Activated gamma-delta T cell (primary cell): ENCODE data around the gene BMPR1A.
"Not testable (repeated sequence)": the region's sequence is repeated elsewhere in the genome, so short reads cannot be mapped to it uniquely, and the experiment has no call there.

Experiments used
- DNase-seq: peaks from one replicate; lab custom pipeline; 2025; lab: John Stamatoyannopoulos, UW

The BMPR1A gene

DNA sequence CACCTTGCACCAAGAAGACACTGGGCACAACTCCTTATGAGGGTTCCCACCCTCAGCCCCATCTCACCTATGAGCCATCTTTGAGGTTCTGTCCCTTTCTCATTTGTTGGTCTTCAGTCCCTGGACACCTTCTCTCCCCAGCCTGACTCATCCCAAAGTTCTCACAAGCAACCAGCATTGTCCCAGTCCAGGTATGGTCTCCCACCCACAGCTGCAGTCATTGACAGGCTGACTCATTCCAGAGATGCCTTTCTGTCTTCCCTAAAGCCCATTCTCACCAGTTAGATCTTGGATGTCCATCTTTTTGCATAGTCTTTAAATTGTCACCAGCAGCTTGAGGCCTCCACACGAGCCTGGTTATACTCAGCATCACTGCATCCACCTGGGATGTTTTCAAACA lies 26.7 kb upstream of the BMPR1A start:
- DNase-seq = no peak

- no peak for DNase-seq
Measured at GRCh38 chr10:86730227-86730626, 26.2 kb upstream of the BMPR1A start.

DNA sequence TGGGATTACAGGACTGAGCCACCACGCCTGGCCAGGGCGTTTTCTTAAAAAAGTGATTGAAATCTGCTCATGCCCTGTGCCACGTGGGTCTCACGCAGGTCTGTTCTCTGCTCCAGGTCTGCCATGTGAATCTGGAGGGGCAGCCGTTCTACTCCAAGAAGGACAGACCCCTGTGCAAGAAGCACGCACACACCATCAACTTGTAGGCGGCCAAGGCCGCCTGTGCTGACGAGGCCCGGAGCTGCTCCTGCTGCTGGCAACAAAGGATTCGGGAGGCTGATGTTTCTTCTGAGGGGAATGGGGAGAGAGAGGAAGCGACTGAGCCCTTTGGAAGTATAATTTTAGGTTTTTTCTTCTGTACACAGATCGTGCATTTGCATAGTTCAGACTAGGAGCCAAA lies 23.6 kb upstream of the BMPR1A start:
- DNase-seq = no peak

DNA sequence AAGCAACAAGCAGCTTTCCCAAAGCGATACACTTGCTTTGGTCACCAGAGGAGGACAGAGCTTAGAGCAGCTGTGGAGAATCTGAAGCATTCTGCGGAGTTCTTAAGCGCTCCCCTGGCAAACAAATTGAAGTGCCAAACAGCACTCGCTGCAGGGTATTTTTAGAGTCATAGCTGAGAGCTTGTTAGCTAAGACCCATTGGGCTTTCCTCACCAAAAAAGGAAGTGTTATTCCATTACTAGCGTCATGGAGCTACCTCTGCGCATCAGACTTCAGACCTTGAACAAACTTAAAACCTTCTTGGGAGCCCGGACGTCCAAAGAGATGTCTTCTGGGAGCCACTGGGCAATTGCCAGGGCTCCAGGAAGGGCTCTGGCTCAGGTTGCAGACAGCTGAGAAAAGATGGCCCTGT lies 23.2 kb upstream of the BMPR1A start:
- no peak for DNase-seq

GRCh38 chr10:86734207-86734988 lies 22.0 kb upstream of the BMPR1A start:
- no peak for DNase-seq

DNA sequence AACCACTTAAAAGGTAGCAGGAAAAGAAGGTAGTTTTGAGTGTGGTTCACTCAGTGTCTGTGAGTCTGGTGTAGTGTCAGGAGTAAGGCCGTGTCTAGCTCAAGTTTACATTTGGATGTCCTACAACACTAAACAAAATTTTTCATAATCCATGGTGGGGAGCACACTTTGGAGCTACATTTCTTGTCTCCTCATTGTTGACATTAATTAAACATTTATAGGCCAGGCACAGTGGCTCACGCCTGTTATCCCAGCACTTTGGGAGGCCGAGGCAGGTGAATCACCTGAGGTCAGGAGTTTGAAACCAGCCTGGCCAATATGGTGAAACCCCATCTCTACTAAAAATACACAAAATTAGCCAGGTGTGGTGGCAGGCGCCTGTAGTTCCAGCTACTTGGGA lies 21.1 kb upstream of the BMPR1A start:
- not testable (repeated sequence) for DNase-seq

DNA sequence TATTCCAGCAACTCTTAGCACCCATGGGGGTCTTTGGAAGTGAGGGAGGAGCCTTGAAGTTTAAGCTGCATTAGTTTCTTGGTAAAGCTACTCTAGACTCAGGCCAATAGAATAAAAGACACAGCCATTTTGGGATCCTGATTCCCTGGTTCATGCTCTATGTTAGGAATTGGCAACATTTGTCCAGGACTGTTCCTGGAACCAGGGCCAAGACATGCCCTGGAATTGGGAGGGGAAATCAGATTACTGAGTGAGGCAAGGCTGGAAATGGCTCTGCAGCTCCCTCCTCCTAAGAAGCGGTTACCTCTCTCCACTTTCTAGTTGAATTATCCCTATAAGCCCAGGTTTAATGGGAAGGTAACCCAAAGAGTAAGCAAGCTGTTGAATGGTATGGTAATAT lies 14.2 kb upstream of the BMPR1A start:
- DNase-seq = no peak

DNA sequence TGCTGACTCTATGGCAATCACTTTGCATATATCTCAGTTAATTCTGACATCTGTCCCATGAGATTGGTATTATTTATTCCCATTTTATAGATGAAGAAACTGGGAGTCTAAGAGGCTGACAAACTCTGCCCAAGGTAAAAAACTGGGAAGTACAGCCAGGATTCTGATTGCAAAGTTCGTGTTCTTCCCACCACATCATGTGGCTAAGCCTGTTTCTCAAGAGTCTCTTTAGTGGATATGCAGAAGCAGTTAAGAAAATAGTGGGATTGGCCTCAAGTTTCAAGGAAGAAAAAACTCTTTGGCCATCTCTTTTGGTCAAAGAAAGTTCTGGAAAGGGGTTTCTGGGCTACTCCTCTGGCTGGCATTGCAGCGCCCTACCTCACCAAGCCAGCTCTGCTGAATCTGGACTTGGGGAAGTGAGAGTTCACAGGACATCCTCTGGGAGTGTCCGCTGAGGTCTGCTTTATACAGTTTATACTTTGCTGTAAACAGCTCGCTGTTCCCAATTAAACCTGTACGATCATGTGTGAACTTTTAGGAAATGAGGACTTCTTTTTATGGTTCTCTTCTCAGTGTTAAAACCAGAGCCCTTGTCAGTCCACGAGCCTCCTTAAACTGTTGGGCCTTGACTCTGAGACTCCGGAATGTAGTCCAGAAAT lies 12.2 kb upstream of the BMPR1A start:
- DNase-seq = no peak

DNA sequence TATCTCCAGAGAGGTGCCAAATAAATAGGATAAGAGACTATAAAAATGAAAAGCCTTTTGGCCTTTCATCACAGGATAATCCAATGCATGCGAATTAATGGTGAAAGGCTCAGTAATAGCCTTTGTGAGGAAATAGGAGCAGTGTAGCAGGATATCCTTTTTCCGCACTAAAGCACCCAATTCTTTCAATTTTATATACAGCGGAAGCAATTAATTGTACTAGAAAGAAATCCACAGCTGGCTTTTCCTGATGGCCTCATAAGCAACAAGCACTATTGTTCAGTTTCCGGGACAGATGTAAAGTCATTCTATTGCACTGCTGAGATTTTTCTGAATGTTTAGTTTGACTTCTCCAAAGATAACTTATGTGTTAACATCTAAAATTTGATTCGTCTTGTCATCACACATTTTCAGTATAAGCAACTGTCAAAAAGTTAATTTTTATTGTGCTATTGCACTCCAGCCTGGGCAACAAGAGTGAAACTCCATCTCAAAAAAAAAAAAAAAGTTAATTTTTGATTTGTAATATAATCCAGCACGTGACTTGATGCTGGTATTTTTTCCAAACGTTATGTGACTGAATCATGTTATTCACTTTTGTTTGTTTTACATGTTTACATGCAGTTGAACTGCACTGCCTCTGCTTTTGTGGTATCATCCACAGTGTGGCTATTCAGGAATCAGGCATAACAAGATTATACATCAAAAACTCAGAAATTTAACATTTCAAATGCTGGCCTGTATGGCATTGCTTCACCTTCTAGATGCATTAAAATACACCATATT lies 8.4 kb upstream of the BMPR1A start:
- DNase-seq = no peak

GRCh38 chr10:86749854-86750253 lies 6.6 kb upstream of the BMPR1A start:
- DNase-seq = no peak

DNA sequence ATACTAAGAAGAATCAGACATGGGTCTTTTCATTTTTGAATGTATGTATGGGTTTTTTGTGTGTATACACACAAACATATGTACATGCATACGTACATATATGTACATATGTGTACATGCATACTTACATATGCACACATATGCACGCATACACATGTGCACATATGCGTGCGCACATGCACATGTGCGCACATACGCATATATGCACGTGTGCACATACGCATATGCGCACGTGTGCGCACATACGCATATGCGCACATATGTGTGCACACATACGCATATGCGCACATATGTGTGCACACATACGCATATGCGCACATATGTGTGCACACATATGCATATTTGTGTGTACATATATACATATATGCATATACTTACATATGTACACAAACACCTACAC lies 4.9 kb upstream of the BMPR1A start:
- DNase-seq = no peak

- DNase-seq = no peak
Measured at GRCh38 chr10:86752311-86752710, 4.1 kb upstream of the BMPR1A start.

DNA sequence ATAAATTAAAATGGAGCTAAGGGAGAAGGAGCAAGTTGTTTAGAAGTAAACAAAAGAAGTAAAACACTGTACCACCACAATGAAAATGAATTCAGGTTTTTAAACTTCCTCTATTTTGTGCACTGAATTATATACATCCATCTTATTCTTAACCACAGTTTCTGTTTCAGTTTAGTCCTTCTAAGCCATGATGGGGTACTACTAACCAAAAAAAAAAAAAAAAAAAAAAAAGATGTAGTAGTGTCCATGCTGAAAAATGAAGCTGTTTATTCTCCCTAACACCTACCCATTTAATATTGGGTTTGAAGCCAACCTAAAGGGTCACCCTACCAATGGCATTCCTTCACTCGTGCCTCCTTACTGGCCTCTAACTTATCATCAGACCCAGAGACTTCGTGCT lies 3.4 kb upstream of the BMPR1A start:
- no peak for DNase-seq

GRCh38 chr10:86753638-86754434 lies 2.6 kb upstream of the BMPR1A start:
- no peak for DNase-seq

GRCh38 chr10:86755454-86755739 lies 1.0 kb upstream of the BMPR1A start:
- no peak for DNase-seq

DNA sequence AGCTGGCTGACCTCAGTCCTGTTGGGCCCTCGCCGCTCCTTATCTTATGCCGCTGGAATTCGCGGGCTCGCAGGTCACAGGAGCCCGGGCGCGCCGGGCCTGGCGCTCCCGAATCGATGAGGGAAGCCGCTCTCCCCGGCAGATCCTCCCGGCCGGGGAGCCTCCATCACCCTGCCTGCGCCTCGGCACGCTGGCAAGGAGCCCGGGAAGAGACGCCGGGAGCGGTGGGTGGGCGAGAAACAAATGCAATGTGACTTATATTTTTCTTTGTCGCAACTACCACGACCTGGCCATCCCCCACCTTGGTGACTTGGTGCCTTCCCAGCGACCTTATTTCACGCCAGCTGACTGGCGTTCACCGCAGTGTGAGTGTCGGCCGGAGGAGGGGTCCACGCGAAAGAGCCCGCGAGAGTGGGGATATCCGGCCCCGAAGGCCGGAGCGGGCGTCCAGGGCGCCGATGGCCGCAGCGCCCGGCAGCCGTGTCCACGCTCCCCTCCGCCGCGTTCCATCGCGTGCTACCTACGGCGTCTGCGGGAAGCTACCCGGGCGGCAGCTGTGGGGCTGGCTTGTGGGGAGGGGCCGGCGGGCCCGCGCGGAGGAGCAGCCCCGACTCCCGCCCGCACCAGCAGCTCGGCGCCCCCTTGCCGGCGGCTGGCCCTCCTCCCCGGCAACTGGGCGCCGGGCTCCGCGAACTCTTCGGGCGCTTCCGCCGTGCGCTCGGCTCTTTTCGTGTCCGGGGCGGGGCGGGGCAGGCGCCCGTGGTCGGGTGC lies 494 bp upstream of the BMPR1A start:
- DNase-seq = peak; percentile 80

DNA sequence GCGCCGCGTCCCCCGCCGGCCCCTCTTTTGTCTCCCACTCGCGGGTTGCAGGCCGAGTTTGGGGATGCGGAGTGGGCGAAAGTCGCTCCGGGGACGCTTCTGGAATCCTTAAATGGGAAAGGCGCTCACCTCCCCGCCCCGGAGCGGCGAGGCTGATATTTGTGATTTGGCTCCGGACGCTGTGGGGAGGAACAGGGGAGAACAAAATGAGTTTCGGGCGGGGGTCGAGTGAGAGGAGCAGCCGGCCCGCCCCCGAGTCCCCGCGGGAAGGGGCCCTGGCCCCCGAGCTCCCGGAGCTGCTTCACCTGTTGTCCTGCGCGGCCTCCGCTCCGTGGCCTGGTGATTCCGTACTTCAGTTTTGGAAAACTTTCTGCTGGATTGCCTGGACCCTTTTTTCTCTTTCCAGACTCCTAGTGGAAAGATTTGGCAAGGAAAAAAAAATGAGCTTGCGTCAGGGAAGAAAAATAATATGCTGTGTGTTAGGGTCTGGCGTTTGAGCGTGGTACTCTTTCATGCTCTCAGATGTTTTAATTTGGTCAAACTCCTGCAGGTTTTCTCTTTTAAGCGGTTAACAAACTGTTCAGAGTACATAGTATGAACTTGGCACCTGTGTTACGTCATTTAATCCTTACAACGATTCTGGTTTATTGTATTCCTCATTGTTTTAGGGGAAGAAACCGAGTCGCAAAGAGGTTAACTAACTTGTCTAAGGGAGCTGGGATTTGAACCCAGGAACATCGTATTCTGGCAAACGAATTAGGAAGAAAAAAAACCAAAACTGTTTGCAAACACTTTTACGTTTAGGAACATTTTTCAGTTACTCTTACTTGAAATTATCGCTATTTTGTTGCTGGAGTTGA lies 924 bp downstream of the BMPR1A start:
- no peak for DNase-seq

DNA sequence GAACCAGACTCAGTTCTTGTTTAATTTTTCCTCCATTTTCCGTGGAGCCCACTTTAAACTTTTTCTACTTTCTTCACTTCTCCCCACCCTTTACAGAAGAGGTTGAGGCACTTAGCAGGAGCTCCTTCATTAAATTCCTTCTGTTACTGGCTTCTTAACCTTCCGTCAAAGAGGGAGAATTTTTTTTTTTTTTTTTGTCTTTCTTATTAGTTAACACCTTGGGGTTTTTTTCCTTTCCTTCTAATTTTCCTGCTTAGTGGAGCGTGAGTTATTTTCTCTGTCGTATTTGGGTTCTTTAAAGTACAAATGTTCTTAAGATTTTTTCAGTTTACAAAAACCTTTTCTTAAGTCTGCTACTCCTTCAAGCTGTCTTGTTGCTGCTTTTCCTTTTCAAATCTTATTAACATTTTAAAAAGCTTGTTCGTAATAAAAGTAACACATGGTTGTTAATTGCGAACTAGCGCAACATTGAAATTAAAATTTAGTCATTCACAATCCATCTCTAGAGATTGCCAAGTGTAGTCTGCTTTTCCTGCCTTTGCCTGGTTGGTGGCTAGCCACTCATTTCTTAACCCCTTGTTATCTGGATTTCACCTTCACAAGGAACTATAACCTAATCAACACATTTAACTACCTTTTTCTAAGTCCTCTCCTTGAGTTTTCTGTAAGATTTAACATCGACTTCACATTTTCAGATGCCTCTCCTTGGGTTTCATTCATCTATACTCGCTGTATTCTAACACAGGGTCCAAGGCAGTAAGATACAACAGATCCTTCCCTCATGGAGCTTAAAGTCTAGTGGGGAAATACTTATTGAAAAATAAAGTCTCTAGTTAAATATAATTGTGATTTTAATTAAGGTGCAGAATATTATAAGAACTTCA lies 2.0 kb downstream of the BMPR1A start:
- DNase-seq = no peak

GRCh38 chr10:86759073-86759672 lies 2.8 kb downstream of the BMPR1A start:
- DNase-seq = no peak
